ENCODE results near the gene TMEM63C.

- no peak for TF ChIP-seq REST (IDR thresholded peaks at IDR 0.05; ENCODE audit: low read depth)
- TF ChIP-seq FOXM1 (IDR thresholded peaks at IDR 0.05; ENCODE audit: borderline replicate concordance, low read depth) = no peak
- no peak for TF ChIP-seq TAF1 (IDR thresholded peaks at IDR 0.05; ENCODE audit: low read depth)
- no peak for TF ChIP-seq RAD21 (IDR thresholded peaks at IDR 0.05; ENCODE audit: low read depth)
- no peak for TF ChIP-seq TCF12 (IDR thresholded peaks at IDR 0.05; ENCODE audit: low read depth)
- TF ChIP-seq EP300 (IDR thresholded peaks at IDR 0.05; ENCODE audit: borderline replicate concordance) = no peak
- TF ChIP-seq YY1 (IDR thresholded peaks at IDR 0.05; ENCODE audit: low read depth) = no peak
These were observed 38.5 kb upstream of the TMEM63C start for GRCh38 chr14:77143071-77143470.
